ENCODE measurements around the gene KAT14. TPM values are rescaled to one million over a fixed set of nuclear protein-coding genes. Genes with fewer than 3 reads are reported as not detected.
A peak's percentile ranks its signal among the peaks of the same experiment; 100 is the strongest.

The KAT14 gene
- total RNA-seq, 4 donors from 2014 or later, result 13.2 to 22.0 (median 18.6) TPM

- TF ChIP-seq POLR2A (IDR thresholded peaks at IDR 0.05), result no peak
- no peak for TF ChIP-seq POLR2AphosphoS5 (IDR thresholded peaks at IDR 0.05)
- TF ChIP-seq EP300 (IDR thresholded peaks at IDR 0.05), result no peak
- H3K4me3 ChIP-seq, result peak overlapping the region; percentile 85
- H3K36me3 ChIP-seq, result peaks cover 7% of the 10 kb centered on the region
- 27% methylated on average over 7 of the region's 7 CpGs for WGBS
- H3K4me1 ChIP-seq, result peaks cover 36% of the 10 kb centered on the region
- no peaks in the 10 kb centered on the region for H3K27me3 ChIP-seq
- peak overlapping the region; percentile 90 for H3K27ac ChIP-seq
- H3K9me3 ChIP-seq, result no peaks in the 10 kb centered on the region
- DNase-seq (ENCODE audit: low spot score in 2 of 2), result no peak
Measured at GRCh38 chr20:18138639-18139583, 1.2 kb downstream of the KAT14 start.

- DNase-seq (ENCODE audit: low spot score in 2 of 2), result no peak
- TF ChIP-seq POLR2AphosphoS5 (IDR thresholded peaks at IDR 0.05), result no peak
- no peak for TF ChIP-seq EP300 (IDR thresholded peaks at IDR 0.05)
- no peak for TF ChIP-seq POLR2A (IDR thresholded peaks at IDR 0.05)
- TF ChIP-seq CTCF (IDR thresholded peaks at IDR 0.05), result no peak
- no peaks in the 10 kb centered on the region for H3K27me3 ChIP-seq
- H3K9me3 ChIP-seq, result no peaks in the 10 kb centered on the region
- no peak overlapping the region for H3K27ac ChIP-seq
- H3K4me1 ChIP-seq, result peaks cover 33% of the 10 kb centered on the region
- H3K4me3 ChIP-seq, result no peak overlapping the region
- H3K36me3 ChIP-seq, result peaks cover 7% of the 10 kb centered on the region
- 79% methylated on average over 2 of the region's 2 CpGs for WGBS
Measured at GRCh38 chr20:18139832-18140231, 2.2 kb downstream of the KAT14 start.

- TF ChIP-seq CTCF (IDR thresholded peaks at IDR 0.05) (no peak), POLR2AphosphoS5 (IDR thresholded peaks at IDR 0.05) (no peak), EP300 (IDR thresholded peaks at IDR 0.05) (no peak), POLR2A (IDR thresholded peaks at IDR 0.05) (no peak)
Measured at GRCh38 chr20:18144541-18145099, 7.0 kb downstream of the KAT14 start.

GRCh38 chr20:18154342-18154741 is 16.7 kb downstream of the KAT14 start:
- peaks cover 62% of the 10 kb centered on the region for H3K36me3 ChIP-seq

More at GRCh38 chr20:18144541-18145099, 7.0 kb downstream of the KAT14 start:
- peaks cover 13% of the 10 kb centered on the region for H3K4me1 ChIP-seq
- H3K27me3 ChIP-seq, result no peaks in the 10 kb centered on the region
- DNase-seq (ENCODE audit: low spot score in 2 of 2), result no peak
- H3K36me3 ChIP-seq, result peaks cover 25% of the 10 kb centered on the region
- H3K9me3 ChIP-seq, result no peaks in the 10 kb centered on the region
- WGBS, result 90% methylated on average over 1 of the region's 1 CpG
- no peak overlapping the region for H3K27ac ChIP-seq
- H3K4me3 ChIP-seq, result no peak overlapping the region

GRCh38 chr20:18156045-18156444 is 18.4 kb downstream of the KAT14 start:
- Histone ChIP-seq H3K4me3 (no peak overlapping the region), H3K9me3 (no peaks in the 10 kb centered on the region), H3K27me3 (no peaks in the 10 kb centered on the region), H3K36me3 (peaks cover 64% of the 10 kb centered on the region), H3K27ac (no peak overlapping the region), H3K4me1 (no peaks in the 10 kb centered on the region)
- no peak for DNase-seq (ENCODE audit: low spot score in 2 of 2)
- 97% methylated on average over 4 of the region's 4 CpGs for WGBS
- TF ChIP-seq POLR2A (IDR thresholded peaks at IDR 0.05), result no peak

More at GRCh38 chr20:18154342-18154741, 16.7 kb downstream of the KAT14 start:
- DNase-seq (ENCODE audit: low spot score in 2 of 2), result no peak
- Histone ChIP-seq H3K4me1 (no peaks in the 10 kb centered on the region), H3K27ac (no peak overlapping the region), H3K9me3 (no peaks in the 10 kb centered on the region), H3K27me3 (no peaks in the 10 kb centered on the region), H3K4me3 (no peak overlapping the region)
- 95% methylated on average over 9 of the region's 9 CpGs for WGBS
- TF ChIP-seq EP300 (IDR thresholded peaks at IDR 0.05) (no peak), POLR2AphosphoS5 (IDR thresholded peaks at IDR 0.05) (no peak), CTCF (IDR thresholded peaks at IDR 0.05) (no peak), POLR2A (IDR thresholded peaks at IDR 0.05) (no peak)

GRCh38 chr20:18164356-18164755 is 26.7 kb downstream of the KAT14 start:
- DNase-seq (ENCODE audit: low spot score in 2 of 2), result no peak

More at GRCh38 chr20:18164356-18164755, 26.7 kb downstream of the KAT14 start:
- H3K36me3 ChIP-seq, result peaks cover 52% of the 10 kb centered on the region
- no peaks in the 10 kb centered on the region for H3K27me3 ChIP-seq
- no peak overlapping the region for H3K4me3 ChIP-seq
- TF ChIP-seq EP300 (IDR thresholded peaks at IDR 0.05), result no peak
- no peak overlapping the region for H3K27ac ChIP-seq
- peaks cover 10% of the 10 kb centered on the region for H3K4me1 ChIP-seq
- no peaks in the 10 kb centered on the region for H3K9me3 ChIP-seq
- 88% methylated on average over 2 of the region's 2 CpGs for WGBS
